DOHH2 (cell line): ENCODE results near the gene JKAMP.

Experiments used
- H3F3A ChIP-seq: fragments of 200-600 bp; sonication (generic), shearing (Covaris generic); 2 replicates; pipeline ENCODE4 v1.6.0; 2016; ENCODE audit warnings: antibody characterized with exemption, mild to moderate bottlenecking; ENCODE audit not compliant: control insufficient read depth, insufficient read depth
- H3K27ac ChIP-seq: fragments of 200-600 bp; sonication (generic); 2 replicates; pipeline ENCODE4 v1.5.1; 2014; ENCODE audit warnings: low read depth, mild to moderate bottlenecking, low read length, moderate library complexity
- H3K27me3 ChIP-seq: fragments of 200-600 bp; sonication (generic); 2 replicates; pipeline ENCODE4 v1.6.1; 2014; ENCODE audit warnings: mild to moderate bottlenecking, low read length, mixed read lengths; ENCODE audit not compliant: control insufficient read depth
- H3K36me3 ChIP-seq: fragments of 200-600 bp; sonication (generic); 2 replicates; pipeline ENCODE4 v1.6.1; 2014; ENCODE audit warnings: mild to moderate bottlenecking, low read length, moderate library complexity, mixed read lengths; ENCODE audit not compliant: control insufficient read depth
- H3K4me1 ChIP-seq: fragments of 200-600 bp; sonication (generic); 2 replicates; pipeline ENCODE4 v1.6.1; 2014; ENCODE audit warnings: mild to moderate bottlenecking, low read length, mixed read lengths; ENCODE audit not compliant: control insufficient read depth
- H3K4me2 ChIP-seq: fragments of 200-600 bp; sonication (generic); 2 replicates; pipeline ENCODE4 v1.6.0; 2014; ENCODE audit warnings: mild to moderate bottlenecking, low read length, moderate library complexity
- H3K4me3 ChIP-seq: fragments of 200-600 bp; sonication (generic); 2 replicates; pipeline ENCODE4 v1.5.1; 2014; ENCODE audit warnings: mild to moderate bottlenecking, low read length, mixed read lengths
- H3K79me2 ChIP-seq: fragments of 200-600 bp; sonication (generic); 2 replicates; pipeline ENCODE4 v1.6.1; 2014; ENCODE audit warnings: mild to moderate bottlenecking, low read length, mixed read lengths; ENCODE audit not compliant: control insufficient read depth
- H3K9me2 ChIP-seq: fragments of 200-600 bp; sonication (generic); replicated peaks from 2 replicates; pipeline ENCODE4 v1.6.1; 2014; ENCODE audit warnings: mild to moderate bottlenecking, low read length, mixed read lengths; ENCODE audit not compliant: control insufficient read depth
- H3K9me3 ChIP-seq: fragments of 200-600 bp; sonication (generic); 2 replicates; pipeline ENCODE4 v1.6.1; 2014; ENCODE audit warnings: antibody characterized with exemption, low read length, mixed read lengths; ENCODE audit not compliant: control insufficient read depth, insufficient read depth
- H4K20me1 ChIP-seq: fragments of 200-600 bp; sonication (generic); 2 replicates; pipeline ENCODE4 v1.6.0; 2014; ENCODE audit warnings: low read depth, mild to moderate bottlenecking, antibody characterized with exemption, low read length, moderate library complexity; ENCODE audit not compliant: control insufficient read depth, insufficient read depth
- EZH2phosphoT487 ChIP-seq: fragments of 200-600 bp; sonication (generic); IDR thresholded peaks from 2 replicates; pipeline ENCODE4 v1.6.1; 2017; ENCODE audit warnings: borderline replicate concordance, mild to moderate bottlenecking, antibody characterized with exemption, low read length, moderate library complexity, mixed read lengths
- TF ChIP-seq, protein P1 (sequence below): fragments of 200-600 bp; sonication (generic); IDR thresholded peaks from one replicate; pipeline ENCODE4 v1.5.1; 2014; ENCODE audit warnings: antibody characterized with exemption, mild to moderate bottlenecking, low read depth, low read length; ENCODE audit not compliant: poor library complexity, severe bottlenecking

The JKAMP gene

DNA sequence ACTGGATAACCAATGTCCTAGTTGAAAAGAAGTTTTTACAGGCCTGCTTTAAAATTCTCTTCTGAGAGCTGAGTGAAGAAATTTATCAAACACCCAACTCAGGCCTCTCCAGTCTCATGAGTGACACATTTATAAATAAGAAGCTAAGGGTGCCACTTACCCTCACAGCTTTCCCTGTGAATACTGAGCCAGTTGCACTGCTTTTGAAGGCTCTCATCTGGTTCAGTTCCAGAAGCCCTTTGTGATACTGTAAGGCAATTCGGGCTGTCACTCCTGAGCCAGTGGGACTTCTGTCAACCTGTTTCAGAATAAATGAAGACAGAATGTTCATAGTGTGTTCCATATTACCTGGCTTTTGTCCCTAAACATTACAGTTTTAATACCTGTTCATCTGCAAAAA, 8.6 kb upstream of the JKAMP start:
- H3K79me2 ChIP-seq: peaks cover 3% of the 10 kb centered on the region; the same call in 1 of the 2 replicates
- peaks cover 5% of the 10 kb centered on the region for H3K4me1 ChIP-seq
- H3K36me3 ChIP-seq: peaks cover 52% of the 10 kb centered on the region

DNA sequence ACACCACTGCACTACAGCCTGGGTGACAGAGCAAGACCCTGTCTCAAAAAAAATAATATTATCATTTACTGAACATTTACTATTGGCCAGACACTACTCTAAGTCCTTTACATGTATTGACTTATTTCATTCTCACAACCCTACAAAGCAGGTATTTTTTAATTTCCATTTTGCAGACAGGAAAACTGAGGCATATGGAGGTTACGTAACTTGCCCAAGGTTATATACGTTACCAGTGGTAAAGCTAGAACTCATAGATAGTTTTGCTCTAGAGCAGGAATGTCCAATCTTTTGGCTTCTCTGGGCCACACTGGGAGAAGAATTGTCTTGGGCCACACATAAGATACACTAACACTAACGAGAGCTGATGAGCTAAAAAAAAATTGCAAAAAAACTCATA, 5.8 kb upstream of the JKAMP start:
- no peak for TF ChIP-seq EZH2phosphoT487
- TF ChIP-seq, protein P1, sequence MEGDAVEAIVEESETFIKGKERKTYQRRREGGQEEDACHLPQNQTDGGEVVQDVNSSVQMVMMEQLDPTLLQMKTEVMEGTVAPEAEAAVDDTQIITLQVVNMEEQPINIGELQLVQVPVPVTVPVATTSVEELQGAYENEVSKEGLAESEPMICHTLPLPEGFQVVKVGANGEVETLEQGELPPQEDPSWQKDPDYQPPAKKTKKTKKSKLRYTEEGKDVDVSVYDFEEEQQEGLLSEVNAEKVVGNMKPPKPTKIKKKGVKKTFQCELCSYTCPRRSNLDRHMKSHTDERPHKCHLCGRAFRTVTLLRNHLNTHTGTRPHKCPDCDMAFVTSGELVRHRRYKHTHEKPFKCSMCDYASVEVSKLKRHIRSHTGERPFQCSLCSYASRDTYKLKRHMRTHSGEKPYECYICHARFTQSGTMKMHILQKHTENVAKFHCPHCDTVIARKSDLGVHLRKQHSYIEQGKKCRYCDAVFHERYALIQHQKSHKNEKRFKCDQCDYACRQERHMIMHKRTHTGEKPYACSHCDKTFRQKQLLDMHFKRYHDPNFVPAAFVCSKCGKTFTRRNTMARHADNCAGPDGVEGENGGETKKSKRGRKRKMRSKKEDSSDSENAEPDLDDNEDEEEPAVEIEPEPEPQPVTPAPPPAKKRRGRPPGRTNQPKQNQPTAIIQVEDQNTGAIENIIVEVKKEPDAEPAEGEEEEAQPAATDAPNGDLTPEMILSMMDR: no peak
- no peaks in the 10 kb centered on the region for H3K27me3 ChIP-seq
- peaks cover 54% of the 10 kb centered on the region for H3K36me3 ChIP-seq
- H3K4me1 ChIP-seq: peaks cover 31% of the 10 kb centered on the region
- H3K79me2 ChIP-seq: peaks cover 29% of the 10 kb centered on the region
- no peak overlapping the region for H3K4me2 ChIP-seq
- H4K20me1 ChIP-seq: 0 out of 2 replicates have a peak, but pooled peaks cover 3% of the 10 kb centered on the region
- H3K9me2 ChIP-seq: no peaks in the 10 kb centered on the region
- H3F3A ChIP-seq: no peaks in the 10 kb centered on the region
- no peak overlapping the region for H3K4me3 ChIP-seq
- H3K27ac ChIP-seq: no peak overlapping the region
- H3K9me3 ChIP-seq: no peaks in the 10 kb centered on the region

More for the DNA sequence above, 8.6 kb upstream of the JKAMP start:
- Histone ChIP-seq H3K9me3 (no peaks in the 10 kb centered on the region), H3K27me3 (no peaks in the 10 kb centered on the region), H3F3A (no peaks in the 10 kb centered on the region), H3K9me2 (no peaks in the 10 kb centered on the region), H3K27ac (no peak overlapping the region), H4K20me1 (0 out of 2 replicates have a peak, but pooled peaks cover 3% of the 10 kb centered on the region), H3K4me3 (no peak overlapping the region), H3K4me2 (no peak overlapping the region)
- TF ChIP-seq, protein P1: no peak
- TF ChIP-seq EZH2phosphoT487: no peak

DNA sequence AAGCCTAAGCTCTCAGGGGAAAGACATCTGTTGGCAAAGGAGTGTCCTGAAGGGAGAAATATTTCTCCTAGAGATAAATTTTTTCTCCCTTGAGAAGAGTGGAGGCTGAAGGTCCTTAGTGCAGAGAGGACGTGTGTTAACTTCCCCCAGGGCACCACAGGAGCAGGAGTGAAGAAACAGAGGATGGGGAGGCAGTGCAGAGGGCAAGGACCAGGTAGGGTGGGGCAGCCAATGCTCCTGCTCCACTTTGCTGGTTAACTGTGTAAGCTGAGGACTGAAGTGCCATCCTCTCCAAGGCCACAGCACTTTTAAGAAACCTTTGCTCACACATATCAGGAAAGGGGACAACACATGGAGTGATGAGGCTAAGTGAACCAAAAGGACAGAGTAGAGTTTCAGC, 4.2 kb upstream of the JKAMP start:
- Histone ChIP-seq H3K4me2 (no peak overlapping the region; the same call in 1 of the 2 replicates), H3K79me2 (peaks cover 42% of the 10 kb centered on the region), H3K4me3 (no peak overlapping the region), H3F3A (no peaks in the 10 kb centered on the region), H3K4me1 (peaks cover 31% of the 10 kb centered on the region), H3K9me2 (no peaks in the 10 kb centered on the region), H3K27ac (no peak overlapping the region), H3K9me3 (no peaks in the 10 kb centered on the region), H4K20me1 (no peaks in the 10 kb centered on the region), H3K27me3 (no peaks in the 10 kb centered on the region), H3K36me3 (peaks cover 42% of the 10 kb centered on the region)
- TF ChIP-seq, protein P1: no peak
- no peak for TF ChIP-seq EZH2phosphoT487

DNA sequence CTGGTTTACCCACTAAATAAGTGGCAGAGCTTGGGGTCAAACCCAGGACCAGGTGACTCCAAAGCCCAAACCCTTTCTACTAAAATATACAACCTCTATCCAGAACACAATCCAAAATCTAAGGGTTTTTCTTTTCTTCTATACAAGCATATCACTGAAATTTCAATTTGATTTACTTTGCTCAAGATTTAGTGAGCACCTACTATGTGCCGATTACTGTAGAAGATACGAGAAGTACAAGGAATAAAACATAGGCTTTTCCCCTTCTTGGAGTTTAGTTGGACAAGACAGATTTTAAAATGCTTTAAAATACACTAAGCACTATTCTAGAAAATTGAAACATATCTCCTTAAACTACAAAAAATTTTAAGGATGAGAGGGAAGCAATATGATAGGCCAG, 2.9 kb upstream of the JKAMP start:
- Histone ChIP-seq H3K9me3 (no peaks in the 10 kb centered on the region), H3K9me2 (no peaks in the 10 kb centered on the region), H3K4me3 (peak overlapping the region; percentile 83), H3K36me3 (peaks cover 32% of the 10 kb centered on the region), H3K4me1 (peaks cover 43% of the 10 kb centered on the region), H3K27me3 (no peaks in the 10 kb centered on the region), H3K27ac (no peak overlapping the region), H3K79me2 (peaks cover 55% of the 10 kb centered on the region), H3F3A (no peaks in the 10 kb centered on the region), H4K20me1 (no peaks in the 10 kb centered on the region), H3K4me2 (peak overlapping the region; percentile 79)
- no peak for TF ChIP-seq EZH2phosphoT487
- TF ChIP-seq, protein P1: no peak
